ENCODE results near the gene NTRK1. TPM values are rescaled to one million over a fixed set of nuclear protein-coding genes. Genes with fewer than 3 reads are reported as not detected.

Gene NTRK1
- total RNA-seq, 1 experiment from 2014 or later = 0.24 TPM

DNA sequence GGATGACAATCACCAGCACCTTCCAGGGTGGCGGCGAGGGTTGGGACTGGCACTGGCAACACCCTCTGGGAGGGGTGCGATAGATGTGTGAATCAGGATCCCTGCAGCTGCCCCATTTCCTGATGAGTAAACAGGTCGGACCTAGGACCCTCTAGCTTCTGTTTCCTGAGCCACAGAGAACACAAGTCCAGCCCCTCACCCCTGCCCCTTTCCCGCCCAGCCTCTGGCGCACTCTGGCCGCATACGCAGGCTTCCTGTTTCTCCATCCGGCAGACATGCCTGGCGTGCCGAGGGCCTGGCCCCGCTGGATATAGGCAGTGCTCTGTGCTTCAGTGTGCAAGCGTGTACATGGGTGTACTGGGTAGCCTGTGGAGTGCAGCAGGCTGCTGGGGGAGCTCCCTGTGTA, 37.5 kb downstream of the NTRK1 start:
- Histone ChIP-seq H2BK12ac (ENCODE audit: insufficient read length, low read depth, low read length) (no peak overlapping the region), H3K79me2 (ENCODE audit: insufficient read depth, low read length) (no peaks in the 10 kb centered on the region), H4K8ac (replicated peaks; ENCODE audit: insufficient read length, low read depth, low read length) (no peak overlapping the region), H4K5ac (ENCODE audit: insufficient read length, low read depth, low read length) (no peak overlapping the region), H4K20me1 (ENCODE audit: control insufficient read depth, insufficient read depth, insufficient read length) (no peaks in the 10 kb centered on the region), H3K14ac (ENCODE audit: insufficient read depth, low read length) (no peak overlapping the region), H2AFZ (ENCODE audit: low read length) (no peak overlapping the region), H2BK120ac (ENCODE audit: low read depth, low read length, poor library complexity, severe bottlenecking) (no peak overlapping the region), H3K9ac (ENCODE audit: extremely low read depth, insufficient read length, low read length) (no peak overlapping the region), H3T11ph (ENCODE audit: low read length) (no peak overlapping the region), H3K23ac (ENCODE audit: insufficient read length, low read depth, low read length) (no peak overlapping the region), H4K91ac (ENCODE audit: insufficient read length, low read depth, low read length) (no peak overlapping the region), H2BK20ac (ENCODE audit: low read depth, low read length, poor library complexity, severe bottlenecking) (no peak overlapping the region), H2BK5ac (ENCODE audit: insufficient read length, low read length) (no peak overlapping the region), H3K23me2 (ENCODE audit: insufficient read length, low read depth, low read length, poor library complexity, severe bottlenecking) (no peaks in the 10 kb centered on the region), H2AK5ac (ENCODE audit: insufficient read length, low read length) (no peak overlapping the region), H3K27me3 (ENCODE audit: insufficient read depth, low read length) (peaks cover 8% of the 10 kb centered on the region; the same call in 1 of the 2 replicates), H3K4me1 (ENCODE audit: insufficient read depth, low read length) (no peaks in the 10 kb centered on the region), H3K4me2 (ENCODE audit: insufficient read depth, insufficient read length, low read length) (no peak overlapping the region), H3K56ac (ENCODE audit: insufficient read length, low read depth, low read length) (no peak overlapping the region), H3K27ac (ENCODE audit: insufficient read length, low read depth, low read length) (no peak overlapping the region), H3K18ac (ENCODE audit: insufficient read length, low read depth, low read length) (no peak overlapping the region), H2BK15ac (ENCODE audit: low read depth, low read length) (no peak overlapping the region), H3K9me3 (ENCODE audit: control insufficient read depth, low read depth, low read length) (no peaks in the 10 kb centered on the region), H3K79me1 (ENCODE audit: insufficient read depth, low read depth, low read length, poor library complexity, severe bottlenecking) (no peaks in the 10 kb centered on the region), H3K4ac (ENCODE audit: low read depth, low read length) (no peak overlapping the region)
- H3K9me3 Mint-ChIP-seq = no peaks in the 10 kb centered on the region
- TF ChIP-seq, protein P1, sequence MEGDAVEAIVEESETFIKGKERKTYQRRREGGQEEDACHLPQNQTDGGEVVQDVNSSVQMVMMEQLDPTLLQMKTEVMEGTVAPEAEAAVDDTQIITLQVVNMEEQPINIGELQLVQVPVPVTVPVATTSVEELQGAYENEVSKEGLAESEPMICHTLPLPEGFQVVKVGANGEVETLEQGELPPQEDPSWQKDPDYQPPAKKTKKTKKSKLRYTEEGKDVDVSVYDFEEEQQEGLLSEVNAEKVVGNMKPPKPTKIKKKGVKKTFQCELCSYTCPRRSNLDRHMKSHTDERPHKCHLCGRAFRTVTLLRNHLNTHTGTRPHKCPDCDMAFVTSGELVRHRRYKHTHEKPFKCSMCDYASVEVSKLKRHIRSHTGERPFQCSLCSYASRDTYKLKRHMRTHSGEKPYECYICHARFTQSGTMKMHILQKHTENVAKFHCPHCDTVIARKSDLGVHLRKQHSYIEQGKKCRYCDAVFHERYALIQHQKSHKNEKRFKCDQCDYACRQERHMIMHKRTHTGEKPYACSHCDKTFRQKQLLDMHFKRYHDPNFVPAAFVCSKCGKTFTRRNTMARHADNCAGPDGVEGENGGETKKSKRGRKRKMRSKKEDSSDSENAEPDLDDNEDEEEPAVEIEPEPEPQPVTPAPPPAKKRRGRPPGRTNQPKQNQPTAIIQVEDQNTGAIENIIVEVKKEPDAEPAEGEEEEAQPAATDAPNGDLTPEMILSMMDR (conservative IDR thresholded peaks at IDR 0.05) = no peak
- peaks cover 15 to 42% of the 10 kb centered on the region in 2 experiments for H3K4me1 Mint-ChIP-seq
- H3K36me3 Mint-ChIP-seq (ENCODE audit: insufficient read depth in 1 of 3, low read depth in 3 of 3) = no peaks in the 10 kb centered on the region
- H3K27ac Mint-ChIP-seq = no peak overlapping the region
- no peak overlapping the region for H3K4me3 Mint-ChIP-seq
- H3K27me3 Mint-ChIP-seq (ENCODE audit: low read depth) = peaks cover 61% of the 10 kb centered on the region
- WGBS (ENCODE audit: extremely low coverage, insufficient read length, low lambda C conversion rate) = no CpG with 5 or more reads among the region's 13 CpGs
- no peak for DNase-seq

Measured in H9 (cell line).